Erythroblast (primary cell): Measurements from ENCODE around the gene PRKG1.
"Not testable (repeated sequence)": the region's sequence is repeated elsewhere in the genome, so short reads cannot be mapped to it uniquely, and the experiment has no call there.

Experiments
- DNase-seq, 2 experiments: peaks; one replicate each; lab custom pipeline; 2025; lab: John Stamatoyannopoulos, UW
- GATA1 ChIP-seq: IDR thresholded peaks from 2 replicates; pipeline ENCODE4 v1.6.1; 2011; ENCODE audit warnings: low read depth, mild to moderate bottlenecking, control low read depth, low read length, moderate library complexity
- POLR2A ChIP-seq: IDR thresholded peaks from 2 replicates; pipeline ENCODE4 v1.6.1; 2011; ENCODE audit warnings: mild to moderate bottlenecking, low read length

PRKG1 gene

DNA sequence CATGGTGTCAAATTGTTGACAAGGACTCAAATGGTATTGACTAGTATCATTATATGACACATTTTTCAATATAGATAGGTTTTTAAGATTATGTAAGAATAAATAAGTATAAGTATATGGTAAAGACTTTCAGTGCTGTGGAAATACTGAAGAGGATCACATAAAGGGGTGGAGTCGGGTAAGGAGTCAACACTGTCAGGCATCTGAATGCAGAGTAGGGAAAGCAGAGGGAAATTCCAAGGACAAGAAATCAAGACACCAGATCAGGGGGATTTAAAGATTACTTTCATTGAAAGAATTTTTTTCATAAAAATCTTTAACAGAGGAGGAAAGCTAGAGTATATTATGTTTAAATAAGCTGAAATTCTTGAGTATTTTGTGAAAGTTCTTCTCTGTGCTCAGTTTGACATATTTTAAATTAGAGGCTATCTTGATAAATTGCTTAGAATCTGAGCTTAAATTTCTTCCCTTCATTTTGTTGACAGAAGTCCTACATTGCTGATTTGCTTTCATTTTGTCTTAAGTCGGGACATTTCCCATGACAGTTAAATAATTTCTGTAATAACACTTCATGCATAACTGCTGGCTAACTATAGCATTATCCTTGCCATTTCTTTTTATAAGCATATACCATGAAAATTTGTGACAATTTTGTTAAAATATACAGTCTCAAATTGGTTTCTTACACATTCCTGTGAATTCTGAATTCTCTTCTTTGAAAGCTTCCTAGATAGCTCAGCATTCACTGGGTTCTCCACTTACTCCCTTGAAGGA, 244.3 kb downstream of the PRKG1 start:
- TF ChIP-seq GATA1 = no peak
- no peak for TF ChIP-seq POLR2A
- DNase-seq = no peak

DNA sequence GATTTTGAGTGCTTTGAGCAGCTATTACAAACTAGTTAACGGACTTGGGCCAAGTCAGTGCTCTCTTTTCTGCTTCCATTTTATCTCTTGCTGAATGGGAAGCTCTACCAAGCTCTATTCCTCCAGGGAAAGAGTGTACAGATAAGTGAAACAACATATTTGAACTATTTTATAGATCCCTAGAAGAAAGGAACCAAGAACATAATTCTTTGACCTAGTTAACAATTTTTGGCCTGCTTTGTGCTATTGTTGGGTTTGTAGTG, 244.8 kb downstream of the PRKG1 start:
- TF ChIP-seq GATA1 (no peak), POLR2A (no peak)
- DNase-seq = no peak

DNA sequence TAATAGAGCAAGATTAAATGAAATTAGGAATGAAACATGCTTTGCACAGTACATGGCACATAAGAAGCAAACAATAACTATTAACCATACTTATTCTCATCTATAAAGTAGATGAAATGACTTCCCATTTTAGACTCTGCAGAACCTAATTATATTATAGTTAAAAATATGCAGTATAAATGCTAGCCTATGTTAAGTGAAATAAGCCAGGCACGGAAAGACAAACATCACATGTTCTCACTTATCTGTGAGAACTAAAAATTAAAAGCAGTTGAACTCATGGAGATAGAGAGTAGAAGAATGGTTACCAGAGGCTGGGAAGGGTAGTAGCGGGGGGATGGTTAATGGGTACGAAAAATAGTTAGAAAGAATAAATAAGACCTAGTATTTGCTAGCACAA, 247.0 kb downstream of the PRKG1 start:
- no peak for TF ChIP-seq GATA1
- no peak for TF ChIP-seq POLR2A
- no peak for DNase-seq

DNA sequence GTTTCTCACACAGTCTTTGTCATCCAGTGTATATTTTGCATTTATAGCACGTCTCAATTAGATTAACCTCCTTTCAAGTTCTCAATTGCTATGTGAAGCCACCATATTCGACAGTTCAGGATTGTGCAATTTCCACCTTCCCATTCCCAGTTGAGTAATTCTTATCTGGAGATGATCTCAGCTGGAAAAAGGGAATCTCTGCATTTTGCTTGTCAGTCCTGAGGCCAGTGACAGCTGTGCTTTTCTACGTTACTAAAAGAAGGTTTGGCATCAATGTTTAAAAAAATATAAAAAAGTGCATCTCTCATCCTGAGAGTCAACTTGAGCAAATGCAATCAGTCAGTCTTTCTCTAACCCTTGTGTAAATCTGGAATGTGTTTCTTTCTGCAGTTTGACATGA, 247.7 kb downstream of the PRKG1 start:
- DNase-seq = no peak

DNA sequence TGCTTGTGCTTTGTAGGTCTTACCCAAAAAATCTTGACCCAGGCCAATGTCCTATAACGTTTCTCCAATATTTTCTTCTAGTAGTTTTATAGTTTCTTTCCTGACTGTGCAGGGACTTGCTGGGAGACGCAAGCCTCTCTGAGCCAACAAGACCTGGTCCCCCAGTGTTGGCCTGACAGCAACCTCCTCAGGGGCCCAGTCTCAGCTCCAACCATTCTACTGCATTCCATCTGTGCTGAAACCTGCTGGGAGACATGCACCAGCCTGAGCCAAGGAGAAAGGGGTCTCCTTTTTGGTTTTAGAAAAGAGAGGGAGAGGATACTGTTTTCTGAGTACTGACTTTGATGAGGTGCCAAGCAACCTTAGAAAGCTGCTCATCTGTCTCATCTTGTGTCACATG, 251.4 kb downstream of the PRKG1 start:
- DNase-seq = no peak
- TF ChIP-seq GATA1 (no peak), POLR2A (no peak)

More for the DNA sequence above, 247.7 kb downstream of the PRKG1 start:
- TF ChIP-seq POLR2A (no peak), GATA1 (no peak)

DNA sequence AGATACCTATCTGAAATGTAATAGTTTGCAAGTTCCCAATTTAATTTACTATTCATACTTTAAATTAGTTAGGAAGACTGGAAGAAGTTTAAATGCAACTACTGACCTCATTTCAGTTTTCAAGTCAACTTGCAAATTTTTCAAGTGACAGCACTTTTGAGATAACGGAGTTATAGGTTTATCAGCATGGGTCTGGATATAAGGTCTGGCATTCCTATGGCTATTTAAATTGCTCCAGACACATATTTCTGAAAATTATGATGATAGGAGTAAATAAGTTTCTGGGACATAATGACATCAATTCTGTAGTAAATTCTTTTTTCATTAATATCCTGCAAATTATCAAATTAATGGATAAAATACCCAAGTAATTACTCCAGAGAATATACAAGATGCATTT, 251.9 kb downstream of the PRKG1 start:
- TF ChIP-seq GATA1 (no peak), POLR2A (no peak)
- no peak for DNase-seq

DNA sequence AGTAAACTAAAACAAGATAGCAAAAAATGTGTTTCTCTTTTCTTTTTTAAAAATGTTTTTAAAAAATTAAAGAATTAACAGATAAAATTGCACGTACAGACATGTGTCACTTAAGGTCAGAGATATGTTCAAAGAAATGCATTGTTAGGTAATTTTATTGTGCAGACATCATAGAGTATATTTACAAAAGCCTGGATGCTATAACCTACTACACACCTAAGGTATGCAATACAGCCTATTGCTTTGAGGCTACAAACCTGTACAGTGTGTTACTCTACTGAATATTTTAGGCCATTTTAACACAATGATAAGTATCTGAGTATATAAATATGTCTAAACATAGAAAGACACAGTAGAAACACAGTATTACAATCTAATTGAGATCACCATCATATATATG, 253.1 kb downstream of the PRKG1 start:
- no peak for TF ChIP-seq POLR2A
- no peak for DNase-seq

DNA sequence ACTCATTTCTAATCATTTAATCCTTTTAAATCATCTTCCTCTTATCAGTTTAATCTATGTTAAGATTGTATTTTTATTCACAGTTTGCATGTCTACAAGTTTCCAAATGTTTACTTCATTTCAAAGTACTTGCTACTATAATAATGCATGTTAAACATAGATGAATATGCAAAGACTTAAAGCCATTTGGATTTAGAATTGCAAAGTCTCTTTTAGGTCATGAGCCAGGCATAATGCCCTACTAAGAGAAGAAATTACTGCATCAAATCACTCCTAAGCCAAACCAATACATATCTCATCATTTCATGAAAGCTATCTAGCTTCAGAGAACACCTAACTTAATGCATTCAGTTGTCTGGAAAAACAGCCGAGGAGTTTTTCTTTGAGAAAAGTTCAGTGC, 266.1 kb downstream of the PRKG1 start:
- TF ChIP-seq POLR2A = no peak
- no peak for DNase-seq

DNA sequence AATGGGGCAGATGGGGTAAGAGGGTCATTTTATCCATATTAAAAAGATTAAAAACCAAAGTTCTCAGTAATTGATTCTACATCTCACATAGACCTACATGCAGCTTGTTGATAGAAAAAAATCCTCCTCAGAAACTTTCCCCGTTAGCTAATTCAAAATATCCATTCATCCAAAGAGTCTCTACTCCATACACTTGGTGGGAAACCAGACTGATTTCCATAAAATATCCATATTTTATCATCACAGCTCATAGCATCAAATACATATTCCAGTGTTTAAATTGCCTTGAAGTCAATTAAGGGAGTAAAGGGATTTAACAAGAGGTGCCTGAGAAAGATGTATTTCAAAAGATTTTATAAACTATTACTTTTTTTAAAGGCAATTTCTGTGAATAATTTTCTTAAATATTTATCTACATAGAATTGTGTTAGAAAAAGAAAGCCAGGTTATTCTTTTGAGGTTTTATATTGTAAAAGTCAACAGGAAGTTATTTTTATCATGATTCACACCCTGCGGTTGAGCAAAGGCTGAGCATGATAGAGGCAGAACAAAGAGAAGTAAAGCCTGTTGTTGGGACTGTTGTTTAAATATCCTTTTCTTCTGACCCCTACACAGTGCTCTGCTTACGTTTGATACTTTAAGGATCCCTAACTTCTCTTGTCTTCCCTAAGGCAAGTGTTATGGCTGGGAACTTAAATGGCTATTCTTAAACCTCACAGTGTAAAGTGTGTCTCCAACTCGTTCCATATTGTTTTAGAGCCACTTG, 266.7 kb downstream of the PRKG1 start:
- DNase-seq = no peak
- TF ChIP-seq POLR2A = no peak
- no peak for TF ChIP-seq GATA1

DNA sequence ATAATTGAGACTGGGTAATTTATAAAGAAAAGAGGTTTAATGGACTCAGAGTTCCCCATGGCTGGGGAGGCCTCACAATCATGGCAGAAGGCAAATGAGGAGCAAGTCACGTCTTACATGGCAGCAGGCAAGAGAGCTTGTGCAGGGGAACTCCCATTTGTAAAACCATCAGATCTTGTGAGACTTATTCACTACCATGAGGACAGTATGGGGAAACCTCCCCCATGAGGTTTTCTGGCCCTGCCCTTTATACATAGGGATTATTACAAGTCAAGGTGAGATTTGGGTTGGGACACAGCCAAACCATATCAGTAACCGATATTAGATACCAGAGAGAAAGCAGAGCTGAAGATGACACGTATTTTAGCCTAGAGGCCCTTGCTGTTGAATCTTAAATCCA, 267.5 kb downstream of the PRKG1 start:
- DNase-seq = not testable (repeated sequence)

DNA sequence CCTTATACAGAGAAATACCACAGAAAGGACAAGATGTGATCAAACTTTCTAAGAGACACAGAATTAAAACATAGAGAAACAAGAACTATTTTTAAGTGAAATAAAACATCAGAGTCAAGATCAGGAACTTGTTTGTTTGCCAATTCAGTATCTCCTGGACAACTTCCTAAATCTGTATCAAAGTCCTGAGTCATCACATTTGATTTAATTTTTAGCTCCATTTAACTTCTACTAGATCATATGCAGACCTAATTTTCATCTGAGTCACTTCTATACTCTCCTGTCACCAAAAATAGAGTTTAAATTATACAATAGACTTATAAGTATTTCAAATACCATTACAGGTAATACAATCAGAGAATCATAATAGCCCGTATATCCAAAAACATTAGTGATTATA, 268.1 kb downstream of the PRKG1 start:
- DNase-seq = no peak
- TF ChIP-seq GATA1 (no peak), POLR2A (no peak)

DNA sequence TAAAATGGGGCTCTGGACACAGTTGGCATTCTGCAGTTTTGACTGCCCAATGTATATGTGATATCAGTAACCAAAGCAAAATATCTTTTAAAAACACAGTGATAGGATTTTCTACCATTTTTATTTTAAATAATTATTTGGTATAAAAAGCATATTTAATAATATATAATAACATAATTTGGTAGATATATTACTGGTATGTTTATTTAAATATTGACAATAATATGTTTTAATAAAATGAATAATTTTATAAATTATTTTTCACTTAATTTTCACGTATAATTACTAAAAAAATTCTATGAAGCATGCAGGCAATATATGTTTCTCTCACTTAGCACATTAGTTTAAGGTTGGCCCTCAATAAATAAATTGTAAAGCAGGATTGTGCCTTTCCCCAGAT, 269.1 kb downstream of the PRKG1 start:
- no peak for DNase-seq
- no peak for TF ChIP-seq POLR2A
- no peak for TF ChIP-seq GATA1

DNA sequence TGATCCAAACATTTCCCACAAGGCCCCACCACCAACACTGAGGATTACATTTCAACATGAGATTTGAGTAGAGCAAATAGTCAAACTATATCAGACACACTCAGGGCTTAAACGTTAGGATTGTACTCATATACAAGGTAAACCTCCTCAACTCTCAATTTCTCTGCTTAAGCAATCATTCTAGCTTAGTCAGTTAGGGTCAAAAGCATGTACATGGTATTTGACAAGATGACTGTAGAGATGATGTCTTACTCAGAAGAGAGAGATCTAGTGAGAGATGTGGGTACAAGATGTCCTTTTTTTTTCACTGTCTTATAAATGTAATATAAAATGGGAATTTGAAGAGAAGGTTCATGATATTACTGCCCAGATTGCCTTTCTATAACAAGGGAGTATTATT, 270.1 kb downstream of the PRKG1 start:
- TF ChIP-seq POLR2A (no peak), GATA1 (no peak)
- no peak for DNase-seq

DNA sequence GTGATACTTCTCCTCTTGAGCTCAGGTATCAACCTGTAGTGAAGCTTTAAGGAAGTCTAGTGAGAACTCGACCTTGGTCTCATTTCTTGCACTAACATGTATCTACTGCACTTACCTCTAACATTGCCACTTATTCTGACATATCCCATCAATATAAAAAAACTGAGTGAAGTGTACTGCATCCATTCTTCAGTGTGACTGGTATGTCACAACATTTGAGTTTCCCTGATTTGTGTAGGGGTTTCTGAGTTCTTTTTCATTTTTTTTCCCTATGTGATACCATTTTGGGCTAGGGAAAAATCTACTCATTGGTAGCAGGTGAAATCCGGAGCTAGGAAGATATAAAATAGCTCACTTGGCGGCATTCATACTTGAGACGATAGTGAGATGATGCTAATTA, 274.3 kb downstream of the PRKG1 start:
- TF ChIP-seq POLR2A (no peak), GATA1 (no peak)
- DNase-seq = no peak

DNA sequence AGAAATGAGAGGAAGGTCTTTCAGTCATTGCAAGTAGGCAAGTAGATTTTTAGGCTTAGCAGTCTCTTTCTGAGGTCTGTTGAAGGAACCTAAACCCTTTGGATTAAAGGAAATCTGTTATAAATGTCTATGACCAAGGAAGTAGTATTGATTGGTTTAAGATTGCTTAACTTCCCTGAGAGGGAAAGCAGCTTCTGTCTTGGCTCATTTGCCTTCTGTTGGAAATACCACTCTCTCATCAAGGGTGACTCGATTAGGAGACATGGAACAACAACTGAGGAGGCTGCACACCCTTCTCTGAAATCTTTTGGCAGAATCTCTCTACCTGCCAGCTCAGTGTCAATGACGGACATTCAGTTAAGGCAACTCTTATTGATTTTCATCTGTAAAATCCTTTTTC, 282.9 kb downstream of the PRKG1 start:
- no peak for TF ChIP-seq POLR2A
- TF ChIP-seq GATA1 = no peak
- no peak for DNase-seq

DNA sequence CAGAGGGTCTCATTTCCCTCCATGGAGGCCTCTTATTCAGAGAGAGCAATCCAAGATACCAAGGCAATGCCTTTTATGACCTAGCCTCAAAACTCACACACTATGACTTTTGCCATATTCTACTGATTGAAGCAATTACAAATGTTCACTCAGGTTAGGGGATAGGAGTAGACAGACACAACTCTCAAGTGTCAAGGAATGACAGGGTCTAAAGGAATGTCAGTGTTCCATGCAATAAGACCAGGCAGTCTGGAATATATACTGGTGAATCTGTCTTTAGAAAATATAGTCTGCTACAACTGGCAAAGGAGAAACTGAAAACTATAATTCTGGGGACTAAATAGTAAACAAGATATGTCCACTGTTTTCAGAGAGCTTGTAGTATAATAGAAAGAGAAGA, 283.9 kb downstream of the PRKG1 start:
- no peak for DNase-seq
- no peak for TF ChIP-seq POLR2A
- TF ChIP-seq GATA1 = no peak
